ENCODE data around the gene TOP2A.
A peak's percentile ranks its signal among the peaks of the same experiment; 100 is the strongest.

The TOP2A gene

DNA sequence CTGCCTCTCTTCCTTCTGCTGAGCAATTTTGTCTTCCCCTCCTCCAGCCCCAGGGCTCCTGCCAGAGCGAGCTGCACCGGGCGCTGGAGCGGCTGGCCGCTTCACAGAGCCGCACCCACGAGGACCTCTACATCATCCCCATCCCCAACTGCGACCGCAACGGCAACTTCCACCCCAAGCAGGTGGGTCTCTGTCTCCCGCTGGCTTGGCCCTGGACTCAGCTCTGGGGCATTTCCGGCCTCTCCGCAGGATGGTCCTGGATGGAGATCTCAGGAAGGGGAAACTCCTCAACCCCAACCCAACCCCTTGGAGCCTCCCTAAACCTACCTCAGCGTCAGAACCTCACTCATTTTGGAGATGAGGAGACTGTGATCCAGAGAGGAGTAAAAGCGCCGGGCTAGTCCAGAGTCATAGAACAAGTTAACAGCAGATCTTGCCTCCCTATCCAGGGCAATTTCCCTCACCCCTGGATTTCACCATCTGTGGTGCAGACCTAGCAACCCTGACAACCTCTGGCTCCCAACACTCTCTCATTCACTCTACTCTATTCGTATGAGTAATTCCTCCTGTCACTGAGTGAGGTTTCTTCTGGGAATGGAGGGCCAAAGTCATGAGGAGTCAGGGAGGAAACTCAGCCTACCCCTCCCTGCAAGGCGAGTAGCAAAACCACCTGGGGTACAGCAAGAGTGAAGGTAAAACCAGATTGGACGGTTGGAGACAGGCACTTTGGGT, 36.4 kb upstream of the TOP2A start:
- DNase-seq, result no peak

DNA sequence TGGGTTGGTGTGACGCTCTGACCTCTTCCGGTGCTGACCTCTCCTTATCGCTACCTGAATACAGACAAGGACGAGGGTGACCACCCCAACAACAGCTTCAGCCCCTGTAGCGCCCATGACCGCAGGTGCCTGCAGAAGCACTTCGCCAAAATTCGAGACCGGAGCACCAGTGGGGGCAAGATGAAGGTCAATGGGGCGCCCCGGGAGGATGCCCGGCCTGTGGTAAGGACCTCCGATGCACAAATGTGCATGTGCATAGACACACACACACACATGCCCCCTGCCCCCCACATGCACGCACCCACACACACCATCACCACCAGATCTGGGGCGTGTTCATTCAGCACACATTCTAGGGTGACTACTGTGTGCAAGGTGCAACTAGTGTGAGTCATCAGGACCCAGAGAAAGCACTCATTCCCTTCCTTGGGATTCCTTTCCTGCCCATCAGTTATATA, 35.3 kb upstream of the TOP2A start:
- no peak for DNase-seq

DNA sequence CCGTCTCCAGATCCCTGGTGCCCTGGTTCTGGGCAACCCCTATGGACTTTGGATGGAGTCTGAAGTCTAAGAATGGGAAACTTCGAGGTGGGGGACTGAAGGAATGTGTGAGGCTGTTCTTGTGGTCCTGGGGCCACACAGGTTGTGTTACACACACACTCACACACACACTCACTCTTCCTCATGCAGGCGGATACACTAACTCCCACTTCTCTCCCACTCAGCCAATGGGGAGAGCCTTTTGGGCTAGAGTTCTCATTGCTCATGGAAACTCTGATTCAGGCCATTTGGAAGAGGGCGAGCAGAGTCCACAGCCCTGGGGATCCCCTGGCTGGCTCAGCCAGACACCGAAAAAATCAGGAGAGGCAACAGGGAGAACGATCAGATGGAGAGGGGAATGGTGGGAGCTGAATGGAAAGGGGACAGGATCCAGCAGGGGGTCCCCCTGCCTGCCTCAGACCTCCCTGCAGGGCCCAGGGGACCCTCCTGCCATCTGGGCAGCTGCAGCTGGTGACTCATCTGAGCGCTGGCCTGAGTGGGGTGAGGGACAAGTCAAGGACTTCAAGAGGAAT, 34.6 kb upstream of the TOP2A start:
- DNase-seq, result no peak

DNA sequence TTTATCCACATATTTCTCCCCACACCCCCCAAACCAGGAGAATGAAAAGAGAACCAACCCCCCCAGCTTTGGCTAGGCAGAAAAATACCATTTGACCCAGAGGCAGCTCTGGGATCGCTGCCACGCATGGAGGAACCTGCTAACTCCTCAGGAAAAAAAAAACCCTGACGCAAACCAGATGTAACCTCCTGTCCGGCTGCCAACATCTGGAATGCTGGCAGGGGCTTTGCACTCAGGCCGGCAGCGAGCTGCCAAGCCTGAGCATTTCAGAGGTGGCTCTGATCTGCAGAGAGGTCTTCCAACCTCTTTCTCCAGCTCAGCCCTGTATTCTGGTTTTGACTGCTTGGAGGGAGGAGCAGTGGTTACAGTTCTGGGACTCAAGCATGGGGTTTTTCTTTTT, 33.7 kb upstream of the TOP2A start:
- no peak for DNase-seq

DNA sequence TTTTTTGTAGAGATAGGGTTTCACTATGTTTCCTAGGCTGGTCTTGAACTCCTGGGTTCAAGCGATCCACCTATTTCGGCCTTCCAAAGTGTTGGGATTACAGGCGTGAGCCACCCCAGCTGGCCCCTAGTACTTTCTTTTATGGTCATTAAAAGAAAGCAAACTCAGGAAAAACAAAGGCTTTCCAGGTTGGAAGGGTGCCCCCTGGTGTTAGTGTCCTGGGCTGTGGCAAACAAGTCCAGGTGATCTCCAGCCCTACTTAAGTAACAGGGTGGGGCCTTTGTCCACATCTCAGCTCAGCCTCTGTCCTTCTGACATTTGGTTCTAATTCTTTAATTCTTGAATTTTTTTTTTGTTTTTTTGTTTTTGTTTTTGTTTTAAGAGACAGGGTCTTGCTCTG, 32.5 kb upstream of the TOP2A start:
- peak; percentile 34 for DNase-seq

DNA sequence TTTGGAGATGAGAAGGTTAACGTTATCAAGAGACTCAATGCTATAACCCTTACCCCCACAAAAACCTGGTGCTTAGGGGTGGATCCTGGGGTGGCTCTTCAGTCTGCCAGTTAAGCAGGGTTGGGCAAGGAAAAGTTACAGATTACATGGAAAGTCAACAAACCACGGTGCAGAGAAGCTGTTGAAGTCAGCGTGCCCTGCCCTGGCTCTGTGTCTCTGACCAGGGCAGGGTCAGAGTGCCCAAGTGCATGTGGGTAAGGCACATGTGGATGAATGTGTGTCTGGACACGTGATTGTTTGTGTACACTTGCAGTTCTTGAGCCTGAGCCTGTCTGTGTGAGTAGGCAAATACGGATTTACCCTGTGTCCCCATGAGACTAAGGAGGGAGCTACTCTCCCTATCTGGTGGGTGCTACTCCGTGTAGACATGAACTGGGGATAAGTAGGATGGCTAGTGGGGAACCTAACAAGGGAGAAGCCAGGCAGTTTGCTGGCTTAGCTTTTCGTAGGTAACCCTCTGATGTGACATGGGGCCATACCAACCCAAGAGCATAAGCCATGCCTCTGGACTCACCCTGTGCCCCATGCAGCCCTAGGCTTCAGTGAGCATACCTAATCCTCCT, 31.1 kb upstream of the TOP2A start:
- no peak for DNase-seq

DNA sequence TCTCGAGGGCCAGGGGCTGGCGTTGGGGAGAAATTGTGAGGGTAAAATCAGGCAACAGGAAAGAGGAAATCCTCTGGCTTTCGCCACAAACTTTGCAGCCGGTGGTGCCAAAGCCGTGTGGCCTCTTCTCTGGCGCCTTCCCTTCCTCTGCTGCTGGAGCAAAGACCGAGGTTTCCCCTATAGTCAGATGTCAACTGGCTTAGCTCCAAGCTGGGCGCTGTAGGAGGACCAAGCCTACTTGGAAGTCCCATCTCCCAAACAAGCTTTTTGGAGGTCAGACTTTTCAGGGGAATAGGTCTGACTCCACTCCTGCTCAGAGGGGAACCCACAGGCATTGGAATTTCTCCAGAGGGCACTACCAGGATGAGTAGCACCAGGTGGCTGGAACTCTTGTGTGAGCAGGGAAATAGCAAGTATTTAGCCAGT, 30.5 kb upstream of the TOP2A start:
- DNase-seq, result no peak

DNA sequence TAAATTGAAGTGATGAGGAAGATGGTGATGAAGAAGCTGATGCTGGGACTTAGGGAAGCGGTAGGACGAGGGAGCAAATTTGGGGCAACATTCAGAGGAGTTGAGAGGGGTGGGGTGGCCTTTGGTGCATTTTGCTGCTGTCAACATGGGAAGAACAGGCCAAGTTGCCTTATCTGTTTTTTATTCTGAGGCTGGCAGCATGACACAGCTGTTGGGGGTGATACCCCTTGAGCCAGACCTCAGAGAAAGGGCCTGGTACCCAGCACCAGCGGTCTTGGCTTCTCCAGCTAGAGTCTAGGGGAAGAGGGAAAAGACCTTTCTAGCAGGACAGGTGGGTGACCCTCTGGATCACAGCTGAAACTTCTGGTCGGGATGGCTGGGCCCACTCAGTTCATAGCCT, 30.1 kb upstream of the TOP2A start:
- DNase-seq, result no peak

DNA sequence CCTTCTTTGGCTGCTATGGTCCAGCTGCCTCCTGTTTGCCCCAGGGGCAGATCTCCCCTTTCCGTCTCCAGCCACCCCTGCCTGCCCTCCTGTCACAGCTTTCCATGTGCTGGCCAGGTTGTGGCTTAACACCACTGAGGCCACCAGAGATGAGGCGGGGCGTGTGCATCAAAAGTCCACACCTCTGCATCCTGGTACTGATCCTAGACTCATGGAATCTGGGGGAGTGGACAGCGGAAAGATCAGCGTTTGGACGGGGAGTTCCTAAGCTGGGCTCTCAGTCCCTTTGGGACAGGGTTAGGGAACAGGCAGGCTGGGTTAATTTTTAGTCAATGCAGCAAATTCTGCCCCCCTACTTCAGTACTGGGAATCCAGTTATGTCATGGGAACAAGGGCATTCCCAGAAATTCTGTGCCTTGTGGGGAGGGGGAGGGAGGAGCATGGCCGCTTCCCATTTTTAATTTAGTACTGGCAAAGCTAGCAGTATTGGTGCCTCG, 29.5 kb upstream of the TOP2A start:
- DNase-seq, result no peak

DNA sequence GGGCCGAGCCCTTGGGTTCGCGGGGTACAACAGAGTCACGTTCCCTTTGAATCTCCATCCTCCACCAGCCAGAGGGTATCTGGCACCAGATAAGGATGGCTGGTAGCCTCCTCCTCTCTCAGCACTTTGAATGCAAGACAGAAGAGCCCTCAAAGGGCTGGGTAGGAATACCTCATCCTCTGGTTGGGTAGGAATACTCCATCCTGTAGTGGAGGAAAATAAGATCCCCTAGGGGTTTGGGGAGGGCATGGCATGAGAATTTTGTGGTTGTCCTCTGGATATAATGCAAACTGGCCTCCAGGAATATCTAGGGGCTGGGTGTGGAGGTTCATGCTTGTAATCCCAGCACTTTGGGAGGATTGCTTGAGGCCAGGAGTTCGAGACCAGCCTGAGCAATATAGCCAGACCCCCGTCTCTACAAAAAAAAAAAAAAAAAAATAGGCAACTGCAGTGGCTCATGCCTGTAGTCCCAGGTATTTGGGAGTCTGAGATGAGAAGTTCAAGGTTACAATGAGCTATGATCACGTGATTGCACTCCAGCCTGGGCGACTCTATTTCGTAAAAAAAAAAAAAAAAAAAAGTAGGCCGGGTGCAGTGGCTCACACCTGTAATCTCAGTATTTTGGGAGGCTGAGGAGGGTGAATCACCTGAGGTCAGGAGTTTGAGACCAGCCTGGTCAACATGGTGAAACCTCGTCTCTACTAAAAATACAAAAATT, 28.2 kb upstream of the TOP2A start:
- no peak for DNase-seq

DNA sequence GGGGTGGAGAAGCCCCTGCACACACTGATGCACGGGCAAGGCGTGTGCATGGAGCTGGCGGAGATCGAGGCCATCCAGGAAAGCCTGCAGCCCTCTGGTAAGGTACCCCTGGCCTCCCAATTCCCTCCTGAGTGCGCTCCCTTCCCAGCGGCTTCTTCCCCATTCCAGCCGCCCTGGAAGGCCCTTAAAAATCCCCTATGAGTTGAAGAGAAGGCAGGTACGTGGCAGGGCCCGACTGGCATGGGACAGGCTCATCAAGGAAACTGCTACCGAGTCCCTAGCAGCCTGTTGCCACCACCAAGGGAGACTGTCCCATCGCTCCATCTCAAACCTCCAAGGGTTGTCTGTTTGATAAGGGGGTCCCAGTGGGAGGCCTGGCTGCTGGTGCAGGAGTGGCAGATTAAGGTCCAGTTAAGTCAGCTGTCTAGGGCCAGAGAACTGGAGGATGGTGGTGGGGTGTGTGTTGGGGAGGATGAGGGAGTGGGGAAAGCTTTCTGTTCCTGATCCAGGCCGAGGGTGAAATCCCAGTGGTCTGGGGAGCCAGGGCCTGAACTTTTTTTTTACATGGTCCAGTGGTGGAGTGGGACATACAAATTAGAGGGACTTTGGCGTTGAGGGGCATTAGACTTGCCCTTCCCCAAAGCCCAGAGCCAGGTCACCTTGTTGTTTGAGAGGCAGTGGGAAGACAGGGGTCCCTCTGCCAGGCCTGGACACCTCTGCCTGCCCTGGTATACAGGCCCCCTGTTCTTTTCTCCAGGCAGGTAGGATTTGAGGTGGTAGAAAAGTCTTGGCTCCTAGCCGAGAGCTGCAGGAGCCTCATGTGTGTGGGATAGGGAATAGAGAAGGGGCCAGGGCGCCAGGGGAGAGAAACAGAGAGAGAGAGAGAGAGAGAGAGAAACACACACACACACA, 26.5 kb upstream of the TOP2A start:
- no peak for DNase-seq

DNA sequence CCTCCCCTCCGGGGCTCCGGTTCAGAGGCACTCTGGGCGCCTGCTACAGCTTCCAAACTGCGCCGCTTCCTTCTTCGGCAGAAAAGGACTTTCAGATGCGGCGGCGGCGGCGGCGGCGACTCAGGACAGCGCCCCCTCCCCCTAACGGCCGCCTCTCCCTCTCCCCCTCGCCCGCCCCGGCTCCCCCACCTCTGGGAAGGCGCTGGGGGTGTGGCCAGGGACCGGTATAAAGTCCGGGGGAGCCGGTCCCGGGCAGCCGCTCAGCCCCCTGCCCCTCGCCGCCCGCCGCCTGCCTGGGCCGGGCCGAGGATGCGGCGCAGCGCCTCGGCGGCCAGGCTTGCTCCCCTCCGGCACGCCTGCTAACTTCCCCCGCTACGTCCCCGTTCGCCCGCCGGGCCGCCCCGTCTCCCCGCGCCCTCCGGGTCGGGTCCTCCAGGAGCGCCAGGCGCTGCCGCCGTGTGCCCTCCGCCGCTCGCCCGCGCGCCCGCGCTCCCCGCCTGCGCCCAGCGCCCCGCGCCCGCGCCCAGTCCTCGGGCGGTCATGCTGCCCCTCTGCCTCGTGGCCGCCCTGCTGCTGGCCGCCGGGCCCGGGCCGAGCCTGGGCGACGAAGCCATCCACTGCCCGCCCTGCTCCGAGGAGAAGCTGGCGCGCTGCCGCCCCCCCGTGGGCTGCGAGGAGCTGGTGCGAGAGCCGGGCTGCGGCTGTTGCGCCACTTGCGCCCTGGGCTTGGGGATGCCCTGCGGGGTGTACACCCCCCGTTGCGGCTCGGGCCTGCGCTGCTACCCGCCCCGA, 25.7 kb upstream of the TOP2A start, which contains the start of gene IGFBP4:
Gene IGFBP4, plus strand, starts transcription at position 255 of the 792 bp plus-strand sequence. Its CDS starts 286 bp downstream, at position 541.
- peak; percentile 57 for DNase-seq

DNA sequence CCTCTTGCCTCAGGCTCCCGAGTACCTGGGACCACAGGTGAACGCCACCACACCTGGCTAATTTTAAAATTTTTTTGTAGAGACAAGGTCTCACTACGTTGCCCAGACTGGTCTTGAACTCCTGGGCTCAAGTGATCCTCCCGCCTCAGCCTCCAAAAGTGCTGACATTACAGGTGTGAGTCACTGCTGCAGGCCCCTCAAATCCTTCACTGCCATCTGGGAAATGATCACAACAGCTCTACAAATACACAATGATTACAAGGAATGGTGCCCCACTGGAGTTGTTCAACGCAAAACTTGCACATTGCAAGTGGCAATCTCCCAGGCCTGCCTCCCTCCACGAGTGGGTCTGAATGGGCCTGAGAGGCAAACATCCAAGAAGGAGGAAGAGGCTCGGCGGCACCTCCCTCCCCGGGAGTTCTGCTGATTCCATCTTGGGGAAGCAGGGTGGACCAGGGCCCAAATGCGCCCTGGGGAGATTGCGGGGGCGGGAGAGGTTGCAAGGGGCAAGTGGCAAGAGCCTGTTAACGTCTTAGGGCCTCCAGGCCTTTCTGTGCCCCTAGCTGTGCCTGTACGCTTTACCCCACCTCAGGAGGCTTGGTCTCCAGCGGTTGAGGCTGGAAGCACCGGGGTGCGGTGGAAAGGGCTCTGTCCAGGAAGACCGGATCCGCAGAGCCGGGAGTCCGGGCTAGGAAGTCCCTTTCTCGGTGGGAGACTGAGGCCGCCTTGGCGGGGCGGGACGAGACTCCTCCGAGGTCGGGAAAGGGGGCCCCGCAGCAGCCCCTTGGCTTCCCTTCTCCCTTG, 24.9 kb upstream of the TOP2A start:
- no peak for DNase-seq

DNA sequence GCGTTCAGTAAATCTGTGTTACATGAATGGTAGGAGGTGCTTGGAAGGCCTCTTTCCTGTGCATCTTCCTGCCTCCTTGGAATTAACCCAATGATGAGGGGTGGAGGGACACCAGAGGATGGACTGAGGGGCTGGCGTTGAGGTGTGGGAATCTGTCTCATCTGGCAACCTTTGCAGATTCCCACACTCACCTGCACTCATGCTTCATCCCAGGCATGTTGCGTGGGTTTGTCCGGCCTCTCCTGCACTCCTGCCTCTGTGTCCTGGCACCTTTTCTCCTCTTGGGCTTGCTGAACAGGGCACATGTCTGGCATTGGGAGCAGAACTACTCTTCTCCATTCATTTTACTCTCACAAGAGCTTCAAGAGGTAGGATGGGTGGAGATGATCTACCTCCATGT, 22.5 kb upstream of the TOP2A start:
- DNase-seq, result no peak

DNA sequence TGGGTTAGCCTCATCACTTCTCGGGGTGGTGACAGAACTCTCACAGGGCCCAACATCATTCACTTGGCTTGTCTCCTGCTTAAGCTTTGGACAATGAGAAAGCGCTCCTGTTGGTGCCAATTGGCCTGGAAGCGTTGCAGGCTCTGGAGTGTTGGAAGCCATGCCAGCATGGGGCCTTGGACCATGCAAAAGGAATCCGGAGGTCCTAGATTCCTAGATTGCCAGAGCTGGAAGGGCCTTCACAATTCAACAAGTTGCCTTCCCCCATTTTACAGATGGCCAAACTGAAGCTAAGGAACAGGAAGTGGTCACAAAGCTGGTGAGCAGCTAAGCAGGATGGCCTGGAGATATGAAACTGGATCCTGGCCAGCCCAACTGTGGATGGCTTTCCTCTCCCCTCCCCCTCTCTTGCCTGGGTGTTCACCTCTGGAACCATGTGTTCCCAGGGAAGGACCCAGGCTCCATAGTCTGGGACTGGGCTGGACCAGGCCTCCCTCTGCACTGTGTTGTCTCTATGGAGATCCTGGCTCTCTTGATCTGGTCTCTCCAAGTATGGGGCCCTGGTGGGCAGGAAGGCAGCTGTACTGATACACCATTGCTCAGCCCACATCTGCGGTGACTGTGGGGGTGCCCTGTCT, 19.5 kb upstream of the TOP2A start:
- DNase-seq, result no peak

DNA sequence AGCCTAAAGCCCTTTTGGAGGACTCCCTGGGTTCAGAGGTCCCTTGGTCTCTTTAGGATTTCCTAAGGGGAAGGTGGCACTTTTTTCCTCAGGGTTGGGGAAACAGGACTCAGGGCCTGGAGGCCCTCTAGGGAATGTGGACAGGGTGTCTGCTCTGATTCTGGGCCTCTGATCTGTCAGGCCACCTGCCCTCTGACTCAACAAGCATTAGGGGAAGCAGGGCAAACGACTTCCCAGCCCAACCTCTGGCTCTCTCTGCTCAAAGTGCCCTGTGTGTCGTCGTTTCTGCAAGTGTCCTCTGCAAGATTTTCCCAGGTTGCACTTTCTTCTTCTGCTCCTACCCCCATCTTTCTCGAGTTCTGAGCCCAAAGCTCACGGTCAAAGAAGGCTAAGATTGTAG, 18.9 kb upstream of the TOP2A start:
- no peak for DNase-seq

DNA sequence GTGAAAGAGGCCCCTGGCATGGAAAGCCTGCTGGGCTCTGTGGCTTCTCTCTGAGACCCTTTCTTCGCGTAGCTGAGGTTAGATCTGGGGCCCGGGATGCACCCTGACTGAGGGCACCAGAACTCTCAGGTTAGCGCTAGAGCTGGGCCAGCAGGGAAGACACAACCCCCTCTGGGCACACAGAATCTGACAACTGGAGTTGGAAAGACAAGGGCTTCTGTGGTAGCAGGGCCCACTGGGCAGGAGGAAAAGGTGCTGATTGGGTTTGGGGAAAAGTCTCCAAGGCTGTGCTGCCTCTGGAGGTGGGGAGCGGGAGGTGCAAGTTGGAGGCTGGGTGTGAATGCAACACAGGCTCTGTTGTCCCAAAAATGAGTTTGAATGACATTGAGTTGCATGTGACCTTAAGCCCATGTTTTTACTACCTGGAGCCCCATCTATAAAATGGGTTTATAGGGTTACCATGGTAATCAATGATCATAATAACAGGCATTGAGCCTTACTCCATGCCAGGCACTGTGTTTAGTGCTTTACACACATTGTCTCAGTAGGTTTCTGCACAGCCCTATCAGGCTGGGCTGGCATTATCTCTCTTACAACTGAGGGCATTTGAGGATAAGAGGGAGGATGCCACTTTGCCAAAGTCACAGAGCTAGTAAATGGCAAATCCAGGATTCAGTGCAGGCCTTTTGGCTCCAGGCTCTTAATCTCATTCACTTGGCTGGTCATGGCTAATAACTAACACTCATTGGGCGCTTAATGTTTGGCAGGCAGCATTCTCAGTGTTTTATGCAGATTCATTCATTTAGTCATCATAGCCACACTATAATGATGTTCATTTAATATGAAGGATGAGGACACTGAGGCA, 16.1 kb upstream of the TOP2A start:
- DNase-seq, result no peak

DNA sequence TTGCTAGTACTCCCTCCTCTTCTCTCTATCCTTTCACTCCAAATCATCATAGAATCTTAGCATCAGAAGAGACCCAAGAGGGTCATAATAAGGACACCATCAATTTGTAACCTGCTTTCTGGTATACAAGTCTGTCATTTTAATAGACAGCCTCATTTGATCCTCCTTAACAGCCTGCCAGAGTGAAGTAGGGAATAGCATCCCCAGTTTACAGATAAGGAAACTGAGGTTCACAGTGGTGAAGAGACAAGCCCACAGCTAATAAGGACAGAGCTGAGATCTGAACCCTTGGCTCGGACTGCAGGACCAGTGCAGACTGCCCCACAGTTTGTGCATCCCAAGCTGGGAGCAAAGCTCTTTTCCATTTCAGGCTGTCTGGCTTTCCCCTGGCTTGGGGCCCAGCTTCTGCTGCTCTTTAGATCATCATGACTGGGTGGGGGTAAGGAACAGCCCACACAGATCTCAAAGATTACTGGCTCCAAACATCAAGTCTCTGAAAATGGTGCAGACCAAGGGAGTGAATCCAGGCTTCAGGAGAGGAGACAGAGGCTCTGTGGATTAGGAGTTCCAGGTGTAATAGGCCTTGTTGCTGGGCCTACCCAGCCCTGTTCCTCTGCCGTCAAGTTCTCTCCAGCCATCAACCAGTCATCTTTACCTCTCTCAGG, 15.3 kb upstream of the TOP2A start:
- no peak for DNase-seq

DNA sequence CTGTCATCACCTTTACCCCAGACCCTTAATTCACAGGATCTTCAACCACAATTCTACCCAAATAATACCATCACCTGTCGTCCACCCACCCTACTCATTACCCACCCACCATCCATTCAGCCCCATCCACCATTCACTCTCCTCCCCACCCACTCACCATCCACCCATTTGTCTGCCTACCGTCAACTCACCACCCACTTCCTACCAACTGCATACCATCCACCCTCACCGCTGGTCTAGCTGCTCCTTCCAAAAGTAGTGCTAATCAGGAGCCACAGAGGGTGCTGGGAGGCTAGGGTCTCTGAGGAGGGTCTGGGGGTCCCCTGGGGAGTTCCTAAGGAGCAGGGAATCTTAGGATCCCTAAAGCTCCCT, 13.5 kb upstream of the TOP2A start:
- no peak for DNase-seq

All from stimulated activated naive CD4-positive, alpha-beta T cell treated with Interleukin-2 at 50 U/mL for 16 hours (primary cell).